ENCODE data around the gene TNK1. TPM values are rescaled to one million over a fixed set of nuclear protein-coding genes. Genes with fewer than 3 reads are reported as not detected.

Gene TNK1
- polyA plus RNA-seq, 3 donors, result not detected

- H3K36me3 ChIP-seq (replicated peaks in 1 of 2; ENCODE audit: control insufficient read depth in 1 of 2, insufficient read depth in 2 of 2, low read length in 2 of 2), result no peaks in the 10 kb centered on the region
- Mint-ChIP-seq H3K36me3 (peaks cover 10 to 12% of the 10 kb centered on the region in 2 donors), H3K27me3 (ENCODE audit: low read depth in 3 of 3) (peaks cover 37 to 46% (median 39%) of the 10 kb centered on the region in 3 donors), H3K4me3 (peak overlapping the region; percentile 86 to 94), H3K9me3 (peaks cover 0 to 15% (median 8%) of the 10 kb centered on the region in 7 donors), H3K27ac (peak overlapping the region; percentile 84 to 97 (median 93)), H3K4me1 (peaks cover 51% of the 10 kb centered on the region)
- peaks cover 29% of the 10 kb centered on the region for H4K20me1 ChIP-seq (ENCODE audit: insufficient read depth, low read length)
- H3K4me1 ChIP-seq (ENCODE audit: control insufficient read depth in 1 of 2, insufficient read depth in 2 of 2, low read length in 2 of 2), result peaks cover 54 to 58% of the 10 kb centered on the region in 2 donors
- H3K4me3 ChIP-seq (replicated peaks in 1 of 3; ENCODE audit: low read depth in 2 of 3, low read length in 3 of 3), result peak overlapping the region; percentile 77 to 95 (median 86)
- peaks cover 23 to 34% of the 10 kb centered on the region in 2 donors for H3K27me3 ChIP-seq (ENCODE audit: control insufficient read depth in 2 of 2, insufficient read depth in 2 of 2, low read length in 2 of 2)
- peaks cover 8% of the 10 kb centered on the region for H3K79me2 ChIP-seq (ENCODE audit: insufficient read depth, low read length)
- TF ChIP-seq, protein P1, sequence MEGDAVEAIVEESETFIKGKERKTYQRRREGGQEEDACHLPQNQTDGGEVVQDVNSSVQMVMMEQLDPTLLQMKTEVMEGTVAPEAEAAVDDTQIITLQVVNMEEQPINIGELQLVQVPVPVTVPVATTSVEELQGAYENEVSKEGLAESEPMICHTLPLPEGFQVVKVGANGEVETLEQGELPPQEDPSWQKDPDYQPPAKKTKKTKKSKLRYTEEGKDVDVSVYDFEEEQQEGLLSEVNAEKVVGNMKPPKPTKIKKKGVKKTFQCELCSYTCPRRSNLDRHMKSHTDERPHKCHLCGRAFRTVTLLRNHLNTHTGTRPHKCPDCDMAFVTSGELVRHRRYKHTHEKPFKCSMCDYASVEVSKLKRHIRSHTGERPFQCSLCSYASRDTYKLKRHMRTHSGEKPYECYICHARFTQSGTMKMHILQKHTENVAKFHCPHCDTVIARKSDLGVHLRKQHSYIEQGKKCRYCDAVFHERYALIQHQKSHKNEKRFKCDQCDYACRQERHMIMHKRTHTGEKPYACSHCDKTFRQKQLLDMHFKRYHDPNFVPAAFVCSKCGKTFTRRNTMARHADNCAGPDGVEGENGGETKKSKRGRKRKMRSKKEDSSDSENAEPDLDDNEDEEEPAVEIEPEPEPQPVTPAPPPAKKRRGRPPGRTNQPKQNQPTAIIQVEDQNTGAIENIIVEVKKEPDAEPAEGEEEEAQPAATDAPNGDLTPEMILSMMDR (IDR thresholded peaks at IDR 0.05), result peak; percentile 83
- peak overlapping the region; percentile 99 for H3K4me2 ChIP-seq (replicated peaks; ENCODE audit: extremely low read depth, low read length, poor library complexity, severe bottlenecking)
- peak overlapping the region; percentile 79 to 89 for H3K27ac ChIP-seq (ENCODE audit: low read depth in 1 of 2, low read length in 2 of 2)
- H2AFZ ChIP-seq (ENCODE audit: insufficient read depth, low read depth, low read length, poor library complexity, severe bottlenecking), result peak overlapping the region; percentile 82
- peaks cover 0 to 18% of the 10 kb centered on the region in 2 donors for H3K9me3 ChIP-seq (replicated peaks in 1 of 2; ENCODE audit: control insufficient read depth in 1 of 2, insufficient read depth in 1 of 2, low read length in 2 of 2)
- 19% methylated on average over 92 of the region's 92 CpGs for WGBS (ENCODE audit: insufficient coverage)
- H3K9ac ChIP-seq (ENCODE audit: insufficient read depth, low read length, poor library complexity, severe bottlenecking), result peak overlapping the region; percentile 71
- DNase-seq, result peak; percentile 72 to 83 (median 78)
- intact Hi-C loops (cut with micrococcal nuclease), result loop anchor here (1.0 to 10.0 kb wide), 6 partner anchors 32 to 248 kb away; partner anchors contain the start of genes SENP3 (in 2 of the 2), MPDU1 (in 1 of the 2), POLR2A (in 1 of the 2) and TMEM256 (in 1 of the 2)
Observed at GRCh38 chr17:7436556-7437368, 55.9 kb downstream of the TNK1 start.

DNA sequence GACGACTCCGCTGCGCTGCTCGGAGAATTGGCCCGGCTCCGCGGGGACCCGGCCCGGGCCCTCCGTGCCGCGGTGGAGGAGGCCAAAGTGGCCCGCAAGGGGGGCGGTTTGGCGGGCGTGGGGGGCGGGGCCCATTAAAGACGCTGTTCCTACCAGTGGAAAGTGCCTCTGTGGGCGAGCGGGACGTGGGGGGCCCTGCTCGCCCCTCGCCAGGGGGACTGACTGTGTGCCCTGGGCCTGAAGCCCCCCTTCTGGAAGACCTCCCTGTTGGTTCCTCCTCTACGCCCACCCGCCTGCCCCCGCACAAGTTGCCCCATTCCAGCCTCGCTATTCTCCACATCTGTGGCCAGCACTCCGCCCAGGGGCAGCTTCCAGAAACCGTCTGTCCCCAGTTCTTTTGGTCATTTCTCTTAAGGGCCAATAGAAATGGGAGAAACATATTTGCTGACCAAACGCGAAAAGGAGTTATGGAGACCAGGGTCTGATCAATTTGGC is 56.5 kb downstream of the TNK1 start:
- Histone ChIP-seq H3K9me3 (replicated peaks in 1 of 2; ENCODE audit: control insufficient read depth in 1 of 2, insufficient read depth in 1 of 2, low read length in 2 of 2) (peaks cover 0 to 18% of the 10 kb centered on the region in 2 donors), H3K4me1 (ENCODE audit: control insufficient read depth in 1 of 2, insufficient read depth in 2 of 2, low read length in 2 of 2) (peaks cover 54 to 58% of the 10 kb centered on the region in 2 donors), H3K4me3 (replicated peaks in 1 of 3; ENCODE audit: low read depth in 2 of 3, low read length in 3 of 3) (peak overlapping the region in 2 of 3 experiments; percentile 10 to 95), H3K79me2 (ENCODE audit: insufficient read depth, low read length) (peaks cover 8% of the 10 kb centered on the region), H3K4me2 (replicated peaks; ENCODE audit: extremely low read depth, low read length, poor library complexity, severe bottlenecking) (peak overlapping the region; percentile 99), H3K9ac (ENCODE audit: insufficient read depth, low read length, poor library complexity, severe bottlenecking) (peak overlapping the region; percentile 21), H3K36me3 (replicated peaks in 1 of 2; ENCODE audit: control insufficient read depth in 1 of 2, insufficient read depth in 2 of 2, low read length in 2 of 2) (no peaks in the 10 kb centered on the region), H2AFZ (ENCODE audit: insufficient read depth, low read depth, low read length, poor library complexity, severe bottlenecking) (peak overlapping the region; percentile 82), H3K27ac (ENCODE audit: low read depth in 1 of 2, low read length in 2 of 2) (no peak overlapping the region), H3K27me3 (ENCODE audit: control insufficient read depth in 2 of 2, insufficient read depth in 2 of 2, low read length in 2 of 2) (peaks cover 23 to 40% of the 10 kb centered on the region in 2 donors), H4K20me1 (ENCODE audit: insufficient read depth, low read length) (peaks cover 29% of the 10 kb centered on the region)
- no peak for DNase-seq
- H3K4me1 Mint-ChIP-seq, result peaks cover 51% of the 10 kb centered on the region
- 30% methylated on average over 26 of the region's 31 CpGs for WGBS (ENCODE audit: insufficient coverage)
- peaks cover 43 to 53% (median 44%) of the 10 kb centered on the region in 3 donors for H3K27me3 Mint-ChIP-seq (ENCODE audit: low read depth in 3 of 3)
- H3K36me3 Mint-ChIP-seq, result peaks cover 10 to 16% of the 10 kb centered on the region in 2 donors
- H3K4me3 Mint-ChIP-seq, result peak overlapping the region; percentile 69 to 91
- peaks cover 0 to 17% (median 8%) of the 10 kb centered on the region in 7 donors for H3K9me3 Mint-ChIP-seq
- no peak overlapping the region for H3K27ac Mint-ChIP-seq
- TF ChIP-seq, protein P1 (IDR thresholded peaks at IDR 0.05), result no peak
- intact Hi-C loops (cut with micrococcal nuclease), result loop anchor here (2.0 to 10.0 kb wide), 5 partner anchors 47 to 247 kb away; partner anchors contain the start of genes SENP3 (in 2 of the 2), MPDU1 (in 1 of the 2), POLR2A (in 1 of the 2) and TP53 (in 1 of the 2)
